ENCODE results near the gene PLXNA4.

The PLXNA4 gene

DNA sequence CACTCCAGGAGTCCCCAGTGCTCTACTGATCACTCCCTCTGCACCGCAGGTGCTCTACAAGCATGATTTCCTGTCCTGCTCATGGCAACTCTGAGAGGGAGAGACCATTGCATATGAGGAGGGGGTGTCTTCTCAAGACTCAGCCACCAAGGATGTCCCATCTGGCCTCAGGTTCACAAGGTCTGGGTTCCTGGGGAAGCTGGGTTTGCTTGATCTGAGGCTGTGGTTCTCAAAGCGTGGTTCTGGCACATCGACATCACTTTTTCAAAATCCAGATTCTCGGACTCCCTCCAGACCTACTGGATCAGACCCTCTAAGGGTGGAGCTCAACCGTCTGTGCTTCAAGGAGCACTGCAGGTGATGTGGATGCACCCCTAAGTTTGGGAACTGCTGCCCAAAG is 247.5 kb downstream of the PLXNA4 start:
- H3K27ac ChIP-seq (ENCODE audit: low read depth, low read length), result no peak overlapping the region
- H3K4me3 ChIP-seq (ENCODE audit: low read depth, low read length), result no peak overlapping the region
- H3K4ac ChIP-seq (ENCODE audit: low read depth, low read length), result no peak overlapping the region
- no peak overlapping the region for H2AK5ac ChIP-seq (ENCODE audit: low read length)
- H3K79me1 ChIP-seq (ENCODE audit: low read length), result no peaks in the 10 kb centered on the region
- no peak overlapping the region for H4K8ac ChIP-seq (ENCODE audit: low read depth, low read length)
- H4K91ac ChIP-seq (ENCODE audit: low read depth, low read length), result no peak overlapping the region
- H2AFZ ChIP-seq (ENCODE audit: insufficient read depth, low read length, poor library complexity), result no peak overlapping the region
- no peak overlapping the region for H3K9ac ChIP-seq (ENCODE audit: low read length)
- peaks cover 4 to 5% of the 10 kb centered on the region in 2 experiments for H3K4me1 ChIP-seq (ENCODE audit: control insufficient read depth in 1 of 2, insufficient read depth in 2 of 2, low read length in 2 of 2)
- no peak overlapping the region for H3K18ac ChIP-seq (ENCODE audit: low read length)
- H3K79me2 ChIP-seq (ENCODE audit: control insufficient read depth, insufficient read depth, low read length, poor library complexity), result no peaks in the 10 kb centered on the region
- no peak overlapping the region for H3K23ac ChIP-seq (ENCODE audit: low read length)
- H3K14ac ChIP-seq (ENCODE audit: low read length), result no peak overlapping the region
- H2BK5ac ChIP-seq (ENCODE audit: low read depth, low read length, poor library complexity), result no peak overlapping the region
- H4K12ac ChIP-seq (ENCODE audit: low read depth, low read length), result no peak overlapping the region
- no peak overlapping the region for H2BK120ac ChIP-seq (ENCODE audit: insufficient read depth, low read length, poor library complexity)
- H3K27me3 ChIP-seq (ENCODE audit: insufficient read depth, low read length), result no peaks in the 10 kb centered on the region
- no CpG with 5 or more reads among the region's 5 CpGs for whole genome bisulfite sequencing (ENCODE audit: extremely low coverage, insufficient coverage, insufficient read length)
- no peaks in the 10 kb centered on the region for H3K36me3 ChIP-seq (ENCODE audit: control insufficient read depth in 1 of 2, insufficient read depth in 2 of 2, low read length in 2 of 2)
- H3K9me3 ChIP-seq (ENCODE audit: insufficient read depth, low read depth, low read length), result no peaks in the 10 kb centered on the region
- H2BK12ac ChIP-seq (ENCODE audit: low read length), result no peak overlapping the region
- H3K4me2 ChIP-seq (ENCODE audit: low read length), result no peak overlapping the region
- no peak for DNase-seq

DNA sequence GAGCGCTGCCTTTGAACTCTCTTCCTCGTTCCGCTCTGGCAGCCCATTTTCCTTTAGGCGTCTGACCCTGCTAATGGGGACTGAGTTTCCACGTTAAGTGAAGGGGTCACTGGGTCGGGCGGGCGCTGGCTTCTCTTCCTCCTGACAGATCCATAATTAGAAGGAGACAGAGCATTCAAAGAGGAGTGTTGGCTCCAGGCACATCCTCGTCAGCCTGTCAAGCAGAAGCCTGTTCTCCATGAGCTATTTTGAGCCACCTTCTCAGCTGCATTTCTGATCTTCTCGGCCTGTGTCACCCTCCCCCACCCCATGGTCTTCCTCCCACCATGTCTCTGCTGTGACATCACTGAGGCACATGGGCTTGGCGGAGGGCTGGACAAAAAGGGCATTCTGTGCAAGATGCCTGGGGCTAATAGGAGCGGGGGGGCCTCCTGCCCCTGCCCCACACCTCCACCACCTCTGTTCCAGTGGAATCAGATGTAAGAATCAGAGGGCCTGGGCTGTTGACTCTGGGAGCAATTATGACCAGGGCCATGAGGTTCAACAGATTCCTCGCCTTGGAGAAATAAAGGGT is 248.1 kb downstream of the PLXNA4 start:
- H4K8ac ChIP-seq (ENCODE audit: low read depth, low read length), result no peak overlapping the region
- no peak overlapping the region for H3K4ac ChIP-seq (ENCODE audit: low read depth, low read length)
- WGBS (ENCODE audit: extremely low coverage, insufficient coverage, insufficient read length), result no CpG with 5 or more reads among the region's 13 CpGs
- no peak overlapping the region for H2AK5ac ChIP-seq (ENCODE audit: low read length)
- no peak overlapping the region for H2BK5ac ChIP-seq (ENCODE audit: low read depth, low read length, poor library complexity)
- H3K27me3 ChIP-seq (ENCODE audit: insufficient read depth, low read length), result no peaks in the 10 kb centered on the region
- H3K4me2 ChIP-seq (ENCODE audit: low read length), result no peak overlapping the region
- H2BK120ac ChIP-seq (ENCODE audit: insufficient read depth, low read length, poor library complexity), result no peak overlapping the region
- H3K4me1 ChIP-seq (ENCODE audit: control insufficient read depth in 1 of 2, insufficient read depth in 2 of 2, low read length in 2 of 2), result peaks cover 4 to 5% of the 10 kb centered on the region in 2 experiments
- no peak for DNase-seq
- no peak overlapping the region for H2BK12ac ChIP-seq (ENCODE audit: low read length)
- no peaks in the 10 kb centered on the region for H3K79me2 ChIP-seq (ENCODE audit: control insufficient read depth, insufficient read depth, low read length, poor library complexity)
- H3K79me1 ChIP-seq (ENCODE audit: low read length), result no peaks in the 10 kb centered on the region
- no peak overlapping the region for H3K27ac ChIP-seq (ENCODE audit: low read depth, low read length)
- H3K14ac ChIP-seq (ENCODE audit: low read length), result no peak overlapping the region
- H4K12ac ChIP-seq (ENCODE audit: low read depth, low read length), result no peak overlapping the region
- H3K9ac ChIP-seq (ENCODE audit: low read length), result no peak overlapping the region
- H3K23ac ChIP-seq (ENCODE audit: low read length), result no peak overlapping the region
- H4K91ac ChIP-seq (ENCODE audit: low read depth, low read length), result no peak overlapping the region
- H3K18ac ChIP-seq (ENCODE audit: low read length), result no peak overlapping the region
- no peaks in the 10 kb centered on the region for H3K9me3 ChIP-seq (ENCODE audit: insufficient read depth, low read depth, low read length)
- no peaks in the 10 kb centered on the region for H3K36me3 ChIP-seq (ENCODE audit: control insufficient read depth in 1 of 2, insufficient read depth in 2 of 2, low read length in 2 of 2)
- H2AFZ ChIP-seq (ENCODE audit: insufficient read depth, low read length, poor library complexity), result no peak overlapping the region
- H3K4me3 ChIP-seq (ENCODE audit: low read depth, low read length), result no peak overlapping the region

DNA sequence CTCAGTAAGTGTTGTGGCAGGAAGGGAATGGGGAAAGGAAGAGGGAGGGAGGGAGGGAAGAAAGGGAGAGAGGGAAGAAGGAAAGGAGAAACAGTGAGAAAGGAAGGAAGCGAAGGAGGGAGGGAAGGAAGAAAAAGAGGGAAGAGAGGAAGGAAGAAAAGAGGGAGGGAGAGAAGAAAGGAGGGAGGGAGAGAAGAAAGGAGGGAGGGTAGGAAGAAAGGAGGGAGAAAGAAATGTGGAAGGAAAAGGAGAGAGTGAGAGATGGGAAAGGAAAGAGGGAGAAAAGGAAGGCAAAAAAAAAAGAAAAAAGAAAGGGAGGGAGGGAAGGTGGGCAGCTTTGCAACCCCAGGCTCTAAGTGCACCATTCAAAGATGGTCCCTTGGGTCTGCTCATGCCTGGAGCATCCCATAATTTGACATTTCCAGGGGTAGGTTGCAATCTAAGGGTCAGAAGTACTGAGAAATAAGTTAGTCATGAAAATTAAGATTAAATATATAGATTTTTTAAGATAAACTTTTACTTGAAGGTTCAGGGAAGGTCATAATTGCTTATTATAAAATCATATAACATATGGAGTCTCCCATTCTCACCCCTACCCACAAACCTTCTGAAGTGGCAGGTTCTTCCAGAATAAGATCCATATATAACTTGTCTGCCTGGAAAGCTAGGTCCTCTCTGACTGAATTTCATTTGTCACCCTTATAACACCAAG is 249.2 kb downstream of the PLXNA4 start:
- H3K79me1 ChIP-seq (ENCODE audit: low read length), result no peaks in the 10 kb centered on the region
- H3K27ac ChIP-seq (ENCODE audit: low read depth, low read length), result no peak overlapping the region
- no peaks in the 10 kb centered on the region for H3K27me3 ChIP-seq (ENCODE audit: insufficient read depth, low read length)
- H3K4me3 ChIP-seq (ENCODE audit: low read depth, low read length), result no peak overlapping the region
- H4K91ac ChIP-seq (ENCODE audit: low read depth, low read length), result no peak overlapping the region
- H4K8ac ChIP-seq (ENCODE audit: low read depth, low read length), result no peak overlapping the region
- no peak overlapping the region for H3K4me2 ChIP-seq (ENCODE audit: low read length)
- H3K4me1 ChIP-seq (ENCODE audit: control insufficient read depth in 1 of 2, insufficient read depth in 2 of 2, low read length in 2 of 2), result peaks cover 4 to 5% of the 10 kb centered on the region in 2 experiments
- no peak overlapping the region for H2AFZ ChIP-seq (ENCODE audit: insufficient read depth, low read length, poor library complexity)
- H2BK12ac ChIP-seq (ENCODE audit: low read length), result no peak overlapping the region
- H3K9ac ChIP-seq (ENCODE audit: low read length), result no peak overlapping the region
- no peak overlapping the region for H4K12ac ChIP-seq (ENCODE audit: low read depth, low read length)
- no peaks in the 10 kb centered on the region for H3K9me3 ChIP-seq (ENCODE audit: insufficient read depth, low read depth, low read length)
- WGBS (ENCODE audit: extremely low coverage, insufficient coverage, insufficient read length), result no CpG with 5 or more reads among the region's 1 CpG
- H2BK5ac ChIP-seq (ENCODE audit: low read depth, low read length, poor library complexity), result no peak overlapping the region
- no peak overlapping the region for H3K23ac ChIP-seq (ENCODE audit: low read length)
- no peak overlapping the region for H2AK5ac ChIP-seq (ENCODE audit: low read length)
- H2BK120ac ChIP-seq (ENCODE audit: insufficient read depth, low read length, poor library complexity), result no peak overlapping the region
- DNase-seq, result no peak
- H3K4ac ChIP-seq (ENCODE audit: low read depth, low read length), result no peak overlapping the region
- no peaks in the 10 kb centered on the region for H3K79me2 ChIP-seq (ENCODE audit: control insufficient read depth, insufficient read depth, low read length, poor library complexity)
- H3K18ac ChIP-seq (ENCODE audit: low read length), result no peak overlapping the region
- H3K14ac ChIP-seq (ENCODE audit: low read length), result no peak overlapping the region
- H3K36me3 ChIP-seq (ENCODE audit: control insufficient read depth in 1 of 2, insufficient read depth in 2 of 2, low read length in 2 of 2), result no peaks in the 10 kb centered on the region

DNA sequence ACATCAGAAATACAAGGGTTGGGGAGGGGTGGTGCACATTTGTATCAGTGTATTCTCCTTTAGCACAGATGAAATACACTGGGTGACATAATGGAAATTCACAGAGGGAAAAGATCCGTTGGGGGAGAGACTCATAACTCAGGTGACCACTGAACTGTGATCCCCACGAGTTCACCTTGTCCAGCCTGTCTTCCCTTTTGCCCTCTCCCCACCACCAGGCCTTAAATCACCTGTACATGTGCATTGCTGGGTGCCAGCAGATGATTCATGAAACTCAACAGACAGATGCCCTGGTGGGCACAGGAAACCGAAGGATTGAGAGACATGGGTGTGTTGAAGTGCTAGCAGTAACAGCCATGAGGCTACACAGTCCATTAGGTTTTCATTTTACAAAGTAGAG is 253.3 kb downstream of the PLXNA4 start:
- H2AK5ac ChIP-seq (ENCODE audit: low read length), result no peak overlapping the region
- no peak overlapping the region for H4K91ac ChIP-seq (ENCODE audit: low read depth, low read length)
- no CpG with 5 or more reads among the region's 3 CpGs for WGBS (ENCODE audit: extremely low coverage, insufficient coverage, insufficient read length)
- DNase-seq, result no peak
- no peaks in the 10 kb centered on the region for H3K9me3 ChIP-seq (ENCODE audit: insufficient read depth, low read depth, low read length)
- H3K36me3 ChIP-seq (ENCODE audit: control insufficient read depth in 1 of 2, insufficient read depth in 2 of 2, low read length in 2 of 2), result no peaks in the 10 kb centered on the region
- no peaks in the 10 kb centered on the region for H3K27me3 ChIP-seq (ENCODE audit: insufficient read depth, low read length)
- H3K79me2 ChIP-seq (ENCODE audit: control insufficient read depth, insufficient read depth, low read length, poor library complexity), result no peaks in the 10 kb centered on the region
- no peak overlapping the region for H3K14ac ChIP-seq (ENCODE audit: low read length)
- no peak overlapping the region for H2BK12ac ChIP-seq (ENCODE audit: low read length)
- H3K27ac ChIP-seq (ENCODE audit: low read depth, low read length), result no peak overlapping the region
- H2BK5ac ChIP-seq (ENCODE audit: low read depth, low read length, poor library complexity), result no peak overlapping the region
- no peak overlapping the region for H3K4ac ChIP-seq (ENCODE audit: low read depth, low read length)
- H2BK120ac ChIP-seq (ENCODE audit: insufficient read depth, low read length, poor library complexity), result no peak overlapping the region
- no peak overlapping the region for H4K12ac ChIP-seq (ENCODE audit: low read depth, low read length)
- peaks cover 0 to under 1% of the 10 kb centered on the region in 2 experiments for H3K4me1 ChIP-seq (ENCODE audit: control insufficient read depth in 1 of 2, insufficient read depth in 2 of 2, low read length in 2 of 2)
- H3K79me1 ChIP-seq (ENCODE audit: low read length), result no peaks in the 10 kb centered on the region
- no peak overlapping the region for H3K4me2 ChIP-seq (ENCODE audit: low read length)
- no peak overlapping the region for H4K8ac ChIP-seq (ENCODE audit: low read depth, low read length)
- no peak overlapping the region for H3K18ac ChIP-seq (ENCODE audit: low read length)
- no peak overlapping the region for H3K23ac ChIP-seq (ENCODE audit: low read length)
- H2AFZ ChIP-seq (ENCODE audit: insufficient read depth, low read length, poor library complexity), result no peak overlapping the region
- no peak overlapping the region for H3K4me3 ChIP-seq (ENCODE audit: low read depth, low read length)
- H3K9ac ChIP-seq (ENCODE audit: low read length), result no peak overlapping the region

Measured in trophoblast cell (in vitro differentiated cells and primary cell).